Epithelial cell of proximal tubule (primary cell): ENCODE results near the gene NUP50. TPM values are rescaled to one million over a fixed set of nuclear protein-coding genes. Genes with fewer than 3 reads are reported as not detected.

Source experiments
- DNase-seq: peaks from one replicate; pipeline ENCODE4 v3.0.0-alpha.2; 2011; ENCODE audit warnings: low read depth
- H3K4me3 ChIP-seq: 2 replicates; pipeline ENCODE4 v1.5.1; 2011; ENCODE audit warnings: low read depth, mild to moderate bottlenecking, low read length
- total RNA-seq: library from RNA; depleted of rRNA; stranded (reverse); fragments of >200 nt; gene quantifications from 2 replicates; pipeline ENCODE4 v1.2.3, GENCODE V29; 2015
- TF ChIP-seq, protein P1 (sequence below): conservative IDR thresholded peaks from 2 replicates; pipeline ENCODE4 v1.5.1; 2012; ENCODE audit warnings: low read depth, mild to moderate bottlenecking, low read length

The NUP50 gene
- total RNA-seq, 1 donor from 2014 or later = 60.8 TPM

DNA sequence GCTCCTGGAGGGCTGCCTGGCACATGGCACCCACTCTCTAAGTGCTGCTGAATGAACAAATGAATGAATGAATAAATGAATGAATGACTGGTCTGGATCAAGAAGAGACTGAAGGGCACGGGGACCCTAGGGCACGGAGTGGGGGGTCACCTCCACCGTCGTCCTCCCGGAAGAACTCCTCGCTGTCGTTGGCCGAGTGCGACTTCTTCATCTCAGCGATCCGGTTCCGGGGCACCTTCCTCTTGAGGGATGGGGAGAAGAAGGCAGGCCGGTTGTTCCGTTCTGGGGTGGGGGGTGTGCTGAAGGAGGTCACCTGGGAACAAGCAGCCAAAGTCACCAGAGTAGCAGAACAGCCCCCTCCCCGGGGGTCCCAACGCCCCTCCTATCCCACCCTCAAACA, 36.0 kb downstream of the NUP50 start:
- no peak overlapping the region for H3K4me3 ChIP-seq
- no peak for DNase-seq
- TF ChIP-seq, protein P1, sequence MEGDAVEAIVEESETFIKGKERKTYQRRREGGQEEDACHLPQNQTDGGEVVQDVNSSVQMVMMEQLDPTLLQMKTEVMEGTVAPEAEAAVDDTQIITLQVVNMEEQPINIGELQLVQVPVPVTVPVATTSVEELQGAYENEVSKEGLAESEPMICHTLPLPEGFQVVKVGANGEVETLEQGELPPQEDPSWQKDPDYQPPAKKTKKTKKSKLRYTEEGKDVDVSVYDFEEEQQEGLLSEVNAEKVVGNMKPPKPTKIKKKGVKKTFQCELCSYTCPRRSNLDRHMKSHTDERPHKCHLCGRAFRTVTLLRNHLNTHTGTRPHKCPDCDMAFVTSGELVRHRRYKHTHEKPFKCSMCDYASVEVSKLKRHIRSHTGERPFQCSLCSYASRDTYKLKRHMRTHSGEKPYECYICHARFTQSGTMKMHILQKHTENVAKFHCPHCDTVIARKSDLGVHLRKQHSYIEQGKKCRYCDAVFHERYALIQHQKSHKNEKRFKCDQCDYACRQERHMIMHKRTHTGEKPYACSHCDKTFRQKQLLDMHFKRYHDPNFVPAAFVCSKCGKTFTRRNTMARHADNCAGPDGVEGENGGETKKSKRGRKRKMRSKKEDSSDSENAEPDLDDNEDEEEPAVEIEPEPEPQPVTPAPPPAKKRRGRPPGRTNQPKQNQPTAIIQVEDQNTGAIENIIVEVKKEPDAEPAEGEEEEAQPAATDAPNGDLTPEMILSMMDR = no peak

DNA sequence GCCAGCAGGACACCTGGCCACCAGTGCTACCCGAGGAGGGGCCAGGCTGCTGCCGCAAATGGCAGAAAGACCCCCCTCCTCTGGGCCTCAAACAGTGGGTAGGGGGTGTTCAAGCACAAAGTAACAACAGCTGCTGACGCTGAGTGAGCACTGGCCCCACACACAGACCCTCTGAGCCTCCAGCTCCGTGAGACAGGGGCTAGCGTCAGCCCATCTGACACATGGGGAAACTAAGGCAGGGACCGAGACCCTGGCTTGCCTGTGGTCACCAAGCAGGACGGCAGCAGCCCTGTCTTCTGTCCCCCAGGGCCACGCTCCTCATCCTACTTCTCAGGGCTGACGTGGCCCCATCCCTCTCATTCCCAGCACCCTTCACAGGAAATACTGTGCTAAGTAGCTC, 36.5 kb downstream of the NUP50 start:
- DNase-seq = no peak
- H3K4me3 ChIP-seq = no peak overlapping the region
- TF ChIP-seq, protein P1 = no peak

DNA sequence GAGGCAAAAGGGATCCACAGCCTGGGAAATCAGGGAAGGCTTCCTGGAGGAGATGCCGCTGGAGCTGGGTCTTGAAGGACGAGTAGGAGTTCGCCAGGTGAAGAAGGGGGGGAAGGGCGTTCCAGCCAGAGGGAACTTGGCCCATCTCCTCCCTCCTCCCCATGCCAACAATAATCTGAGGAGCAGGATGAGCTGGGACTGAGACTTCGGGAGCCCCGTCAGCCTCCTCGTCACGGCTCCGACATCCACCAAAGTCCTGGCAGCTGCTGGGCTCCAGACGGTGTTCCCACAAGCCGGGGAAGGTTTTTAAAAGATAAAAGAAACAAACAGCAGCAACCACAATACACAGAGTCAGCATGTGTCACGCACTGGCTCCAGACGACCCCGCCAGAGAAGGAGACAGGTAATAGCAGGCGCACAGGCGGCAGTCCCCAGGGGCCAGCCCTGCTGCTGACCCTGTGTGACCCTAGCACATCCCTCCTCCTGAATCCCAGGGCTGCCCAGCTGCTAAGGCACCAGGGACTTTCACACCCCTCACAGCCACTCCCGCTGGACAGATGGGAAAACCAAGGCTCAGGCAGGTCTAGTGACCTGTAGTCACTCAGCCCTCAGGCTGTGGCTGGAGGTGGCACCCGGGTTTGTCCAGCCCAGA, 37.3 kb downstream of the NUP50 start:
- TF ChIP-seq, protein P1 = no peak
- DNase-seq = no peak
- no peak overlapping the region for H3K4me3 ChIP-seq

DNA sequence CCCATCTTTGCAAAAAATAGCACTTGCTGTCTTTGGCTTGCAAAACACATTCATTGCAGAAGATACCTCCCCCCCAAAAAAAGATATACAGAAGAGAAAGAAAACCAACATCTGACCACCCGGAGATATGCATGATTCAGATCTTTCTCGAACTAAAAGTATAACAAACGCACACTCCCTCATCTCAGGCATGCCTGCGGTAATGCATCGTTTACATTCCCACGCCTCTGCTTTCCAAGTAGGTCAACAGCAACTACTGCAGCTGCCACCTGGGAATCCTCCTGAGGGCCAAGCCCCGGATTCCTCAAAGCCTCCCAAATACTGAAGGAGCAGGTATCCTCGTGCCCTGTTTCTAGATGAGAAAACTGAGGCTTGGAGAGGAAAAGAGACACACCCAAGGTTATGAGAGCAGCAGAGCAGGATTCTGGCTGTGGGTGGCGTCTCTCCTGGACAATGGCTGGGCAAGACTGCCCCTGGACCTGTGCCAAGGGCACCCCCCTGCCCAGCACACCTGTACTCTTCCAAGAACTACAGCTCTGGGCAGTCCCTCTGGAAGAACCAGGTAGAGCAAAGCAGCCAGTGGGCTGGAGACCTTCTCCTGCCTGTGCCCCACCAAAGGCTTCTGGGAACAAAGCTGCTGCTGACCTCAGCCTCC, 38.1 kb downstream of the NUP50 start:
- DNase-seq = no peak
- H3K4me3 ChIP-seq = no peak overlapping the region

DNA sequence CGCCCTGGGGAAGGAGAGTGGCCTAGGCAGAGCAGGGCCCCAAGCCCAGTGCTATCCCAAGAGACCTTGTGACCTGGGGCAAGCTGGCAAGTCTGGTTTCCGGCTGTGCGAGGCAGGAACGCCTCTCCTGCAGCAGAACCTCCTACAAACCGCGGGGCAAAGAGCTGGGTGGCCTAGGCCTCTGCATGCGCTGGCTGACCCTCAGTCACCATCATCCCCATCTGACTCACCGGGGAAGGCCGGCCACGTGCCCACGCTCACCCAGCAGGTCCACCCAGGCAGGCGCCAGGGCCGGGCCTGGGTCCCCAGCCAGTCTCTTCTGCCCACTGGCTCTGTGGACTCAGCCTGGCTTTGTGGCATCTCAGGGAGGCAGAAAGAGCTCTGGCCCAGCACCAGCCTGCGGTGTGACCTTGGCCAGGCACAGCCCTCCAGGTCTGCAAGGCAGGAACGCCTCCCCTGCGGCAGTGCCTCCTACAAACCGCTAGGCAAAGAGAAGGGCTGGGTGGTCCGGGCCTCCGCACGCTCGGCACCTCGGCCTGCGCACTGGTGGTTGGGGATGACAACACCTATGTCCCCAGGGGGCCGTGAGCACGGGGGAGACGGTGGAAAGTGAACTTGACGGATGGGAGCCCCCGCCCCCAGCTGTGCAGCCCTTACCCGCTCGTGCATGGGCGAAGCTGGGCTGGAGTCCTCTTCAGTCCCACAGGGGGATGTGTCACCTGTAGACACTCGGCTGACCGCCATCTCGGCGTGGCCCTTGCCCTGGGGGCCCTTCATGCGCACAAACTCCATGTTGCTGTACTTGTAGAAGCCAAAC, 38.8 kb downstream of the NUP50 start:
- TF ChIP-seq, protein P1 = no peak
- DNase-seq = no peak
- no peak overlapping the region for H3K4me3 ChIP-seq

More for the DNA sequence above, 38.1 kb downstream of the NUP50 start:
- TF ChIP-seq, protein P1 = no peak

DNA sequence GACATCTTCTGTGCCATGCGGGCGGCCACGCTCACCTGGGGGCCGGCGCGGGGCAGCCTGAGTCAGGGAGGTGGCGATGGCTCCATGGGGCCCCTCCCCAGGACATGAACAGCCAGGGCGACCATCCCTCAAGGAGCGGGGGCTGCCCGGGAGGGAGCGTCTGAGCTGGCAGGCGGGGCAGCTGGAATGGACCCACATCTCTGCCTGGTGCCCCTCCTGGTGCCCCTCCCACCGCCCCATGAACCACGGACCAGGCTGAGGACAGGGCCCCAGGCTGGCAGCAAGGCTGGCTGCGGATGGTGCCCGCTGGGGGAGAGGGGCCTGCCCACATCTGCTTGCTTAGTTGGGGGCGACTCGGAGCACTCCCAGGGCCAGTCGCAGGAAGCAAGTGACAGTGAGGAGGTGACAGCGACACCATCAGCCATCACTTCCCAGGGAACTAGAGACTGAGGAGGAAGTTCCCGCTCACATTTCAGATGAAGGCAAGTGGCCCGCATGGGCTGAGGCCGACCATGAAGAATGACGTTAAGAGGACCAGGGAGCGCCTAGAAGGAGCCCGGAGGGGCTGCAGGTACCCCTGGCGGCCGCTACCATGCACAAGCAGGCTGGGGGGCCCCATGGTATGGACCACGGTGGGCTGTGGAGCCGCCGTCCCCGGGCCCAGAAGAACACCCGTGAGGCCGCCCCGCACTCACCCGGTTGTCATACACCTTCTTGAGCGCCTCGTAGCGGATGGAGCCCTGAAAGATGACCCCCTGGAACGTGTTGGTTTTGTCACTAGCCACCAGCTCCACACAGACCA, 39.6 kb downstream of the NUP50 start:
- DNase-seq = no peak
- H3K4me3 ChIP-seq = no peak overlapping the region
- TF ChIP-seq, protein P1 = no peak
